Loucy (cell line): ENCODE results near the gene PITPNB.

Source experiments
- H2AFZ ChIP-seq: fragments of 200-600 bp; sonication (generic); 2 replicates; pipeline ENCODE4 v1.6.0; 2016; ENCODE audit warnings: antibody characterized with exemption, mild to moderate bottlenecking, low read length, moderate library complexity
- H3F3A ChIP-seq: fragments of 200-600 bp; 2 replicates; pipeline ENCODE4 v1.6.0; 2016; ENCODE audit warnings: antibody characterized with exemption, low read depth, mild to moderate bottlenecking
- H3K27me3 ChIP-seq: fragments of 200-600 bp; sonication (generic); 2 replicates; pipeline ENCODE4 v1.6.1; 2014; ENCODE audit warnings: low read length, mild to moderate bottlenecking; ENCODE audit not compliant: insufficient read depth, poor library complexity, severe bottlenecking
- H3K36me3 ChIP-seq: fragments of 200-600 bp; sonication (generic); 2 replicates; pipeline ENCODE4 v1.6.1; 2016; ENCODE audit warnings: low read length; ENCODE audit not compliant: insufficient read depth
- H3K4me1 ChIP-seq: fragments of 200-600 bp; sonication (generic); 2 replicates; pipeline ENCODE4 v1.5.1; 2014; ENCODE audit warnings: low read length, mild to moderate bottlenecking; ENCODE audit not compliant: insufficient read depth, poor library complexity, severe bottlenecking
- H3K4me2 ChIP-seq: fragments of 200-600 bp; sonication (generic); 2 replicates; pipeline ENCODE4 v1.6.0; 2014; ENCODE audit warnings: antibody characterized with exemption, low read length, low read depth, mild to moderate bottlenecking; ENCODE audit not compliant: poor library complexity, severe bottlenecking
- H3K4me3 ChIP-seq: fragments of 200-600 bp; sonication (generic); 2 replicates; pipeline ENCODE4 v1.5.1; 2014; ENCODE audit warnings: low read length, mild to moderate bottlenecking, mixed read lengths; ENCODE audit not compliant: poor library complexity, severe bottlenecking
- H3K79me2 ChIP-seq: fragments of 200-600 bp; sonication (generic); 2 replicates; pipeline ENCODE4 v1.6.1; 2014; ENCODE audit warnings: low read length; ENCODE audit not compliant: insufficient read depth
- H3K9ac ChIP-seq: fragments of 200-600 bp; sonication (generic); 2 replicates; pipeline ENCODE4 v1.6.0; 2014; ENCODE audit warnings: mild to moderate bottlenecking, low read depth, low read length, moderate library complexity; ENCODE audit not compliant: poor library complexity, severe bottlenecking
- H3K9me2 ChIP-seq: fragments of 200-600 bp; sonication (generic); replicated peaks from 2 replicates; pipeline ENCODE4 v1.6.1; 2016; ENCODE audit warnings: low read depth, low read length, mixed read lengths
- H3K9me3 ChIP-seq: fragments of 200-600 bp; sonication (generic); 2 replicates; pipeline ENCODE4 v1.6.1; 2014; ENCODE audit warnings: mild to moderate bottlenecking, antibody characterized with exemption, low read length, low read depth; ENCODE audit not compliant: insufficient read depth
- H4K20me1 ChIP-seq: fragments of 200-600 bp; sonication (generic); 2 replicates; pipeline ENCODE4 v1.6.0; 2014; ENCODE audit warnings: antibody characterized with exemption, low read length, mild to moderate bottlenecking; ENCODE audit not compliant: insufficient read depth, poor library complexity, severe bottlenecking
- CTCF ChIP-seq: fragments of 200-600 bp; sonication (generic); conservative IDR thresholded peaks from 2 replicates; pipeline ENCODE4 v1.5.1; 2014; ENCODE audit warnings: mild to moderate bottlenecking, antibody characterized with exemption, low read length
- EZH2phosphoT487 ChIP-seq: fragments of 200-600 bp; IDR thresholded peaks from 2 replicates; pipeline ENCODE4 v1.6.1; 2018; ENCODE audit warnings: antibody characterized with exemption, mild to moderate bottlenecking, moderate library complexity, borderline replicate concordance

PITPNB gene

GRCh38 chr22:27911330-27911729 lies 7.7 kb downstream of the PITPNB start:
- H3K9ac ChIP-seq: no peak overlapping the region
- no peak overlapping the region for H3K4me3 ChIP-seq
- peaks cover 96% of the 10 kb centered on the region for H3K79me2 ChIP-seq
- H3K36me3 ChIP-seq: peaks cover 46% of the 10 kb centered on the region
- H3K4me2 ChIP-seq: peak overlapping the region; percentile 31
- no peak overlapping the region for H2AFZ ChIP-seq
- no peaks in the 10 kb centered on the region for H3K27me3 ChIP-seq
- peaks cover 61% of the 10 kb centered on the region for H4K20me1 ChIP-seq
- no peaks in the 10 kb centered on the region for H3K9me2 ChIP-seq
- TF ChIP-seq EZH2phosphoT487: no peak
- no peak for TF ChIP-seq CTCF
- H3K4me1 ChIP-seq: peaks cover 35% of the 10 kb centered on the region
- H3K9me3 ChIP-seq: no peaks in the 10 kb centered on the region
- H3F3A ChIP-seq: no peaks in the 10 kb centered on the region

GRCh38 chr22:27906241-27906640 lies 12.8 kb downstream of the PITPNB start:
- peaks cover 72% of the 10 kb centered on the region for H3K36me3 ChIP-seq
- peaks cover 94% of the 10 kb centered on the region for H3K79me2 ChIP-seq
- TF ChIP-seq EZH2phosphoT487 (no peak), CTCF (no peak)
- H3K4me2 ChIP-seq: no peak overlapping the region
- no peak overlapping the region for H3K9ac ChIP-seq
- peaks cover 46% of the 10 kb centered on the region for H4K20me1 ChIP-seq
- no peak overlapping the region for H2AFZ ChIP-seq
- peaks cover 8% of the 10 kb centered on the region for H3K4me1 ChIP-seq
- H3K9me3 ChIP-seq: no peaks in the 10 kb centered on the region
- no peaks in the 10 kb centered on the region for H3K27me3 ChIP-seq
- no peak overlapping the region for H3K4me3 ChIP-seq
- no peaks in the 10 kb centered on the region for H3K9me2 ChIP-seq
- H3F3A ChIP-seq: no peaks in the 10 kb centered on the region

- H3K27me3 ChIP-seq: no peaks in the 10 kb centered on the region
- H3K9me2 ChIP-seq: no peaks in the 10 kb centered on the region
- no peak overlapping the region for H2AFZ ChIP-seq
- no peak overlapping the region for H3K9ac ChIP-seq
- no peak overlapping the region for H3K4me3 ChIP-seq
- H3K4me1 ChIP-seq: peaks cover 8% of the 10 kb centered on the region
- H3K36me3 ChIP-seq: peaks cover 74% of the 10 kb centered on the region
- TF ChIP-seq CTCF: no peak
- no peak for TF ChIP-seq EZH2phosphoT487
- peaks cover 45% of the 10 kb centered on the region for H4K20me1 ChIP-seq
- peaks cover 94% of the 10 kb centered on the region for H3K79me2 ChIP-seq
- H3K9me3 ChIP-seq: no peaks in the 10 kb centered on the region
- no peaks in the 10 kb centered on the region for H3F3A ChIP-seq
- H3K4me2 ChIP-seq: no peak overlapping the region
These were observed 13.4 kb downstream of the PITPNB start for GRCh38 chr22:27905653-27906052.
